ENCODE results near the gene MTMR3. TPM values are rescaled to one million over a fixed set of nuclear protein-coding genes. Genes with fewer than 3 reads are reported as not detected.

MTMR3 gene
- total and polyA plus RNA-seq, 2 of the 8 experiments (the other 6 are each of a cell fraction or from before 2014, with no cell fraction given) = 16.9 to 18.5 TPM

DNA sequence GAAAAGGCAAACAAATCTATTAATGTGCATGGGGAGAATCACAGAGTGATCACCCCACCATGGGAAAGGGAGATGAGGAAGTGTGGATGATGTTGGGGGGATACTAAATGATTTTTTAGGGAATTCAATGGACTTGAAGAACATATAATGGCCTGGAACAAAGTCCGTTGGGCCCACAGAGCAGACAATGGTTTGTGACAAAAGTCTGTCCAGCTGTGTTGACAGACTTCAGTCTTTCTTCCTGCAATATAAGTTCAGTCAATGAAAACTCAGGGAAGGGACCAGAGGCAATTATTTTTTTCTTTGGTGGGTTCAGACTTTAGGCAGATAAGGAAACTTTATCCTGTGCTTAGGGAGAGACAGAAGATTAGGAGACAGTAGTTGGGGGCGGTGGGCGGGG is 179.3 kb downstream of the MTMR3 start (continued):
- no peak for TF ChIP-seq ASH2L (IDR thresholded peaks at IDR 0.05; ENCODE audit: low read length)

- POLR2A ChIA-PET (ENCODE audit: partially characterized antibody) = no interaction called here
- H3K56ac ChIP-seq (replicated peaks; ENCODE audit: insufficient read length, low read depth, low read length) = no peak overlapping the region
- no peaks in the 10 kb centered on the region for H3K79me2 ChIP-seq (ENCODE audit: control insufficient read depth in 1 of 2, insufficient read depth in 2 of 2, low read length in 2 of 2)
- H2BK5ac ChIP-seq (ENCODE audit: low read depth, low read length) = no peak overlapping the region
- H2BK20ac ChIP-seq (ENCODE audit: low read length) = no peak overlapping the region
- peaks cover 2 to 6% of the 10 kb centered on the region in 2 experiments; a peak in 2 of 4 replicates for H3K9me3 ChIP-seq (ENCODE audit: insufficient read depth in 2 of 2, low read depth in 1 of 2, low read length in 1 of 2)
- no peak overlapping the region for H3K4me2 ChIP-seq (ENCODE audit: insufficient read depth in 1 of 2, low read depth in 2 of 2, low read length in 2 of 2)
- H3K18ac ChIP-seq (ENCODE audit: extremely low read depth, low read length) = no peak overlapping the region
- H3K4ac ChIP-seq (replicated peaks; ENCODE audit: insufficient read length, low read depth, low read length) = no peak overlapping the region
- DNase-seq (ENCODE audit: low read depth in 1 of 2, low spot score in 2 of 2) (no peak), FAIRE-seq (no peak)
- H3K79me1 ChIP-seq (ENCODE audit: low read depth, low read length) = no peaks in the 10 kb centered on the region
- H3K14ac ChIP-seq (ENCODE audit: insufficient read length) = no peak overlapping the region
- whole genome bisulfite sequencing, 2 experiments (ENCODE audit: extremely low coverage in 1 of 2, insufficient coverage in 1 of 2, insufficient read length in 1 of 2, insufficient replicate concordance in 2 of 2, low coverage in 1 of 2, low lambda C conversion rate in 2 of 2, missing lambda C conversion rate in 1 of 2) = 88% methylated on average over 1 of the region's 1 CpG; no CpG with 5 or more reads in 1 of the 2 experiments
- H2AK5ac ChIP-seq (ENCODE audit: low read depth, low read length) = no peak overlapping the region
- H2AFZ ChIP-seq (ENCODE audit: low read length) = no peak overlapping the region
- no peak overlapping the region for H2BK120ac ChIP-seq (replicated peaks; ENCODE audit: low read depth, low read length)
- no peaks in the 10 kb centered on the region for H3K36me3 ChIP-seq (ENCODE audit: control insufficient read depth in 2 of 4, insufficient read depth in 4 of 4, low read length in 3 of 4)
- no peak overlapping the region for H4K5ac ChIP-seq (ENCODE audit: insufficient read length, low read depth, low read length)
- H2BK12ac ChIP-seq (ENCODE audit: low read depth, low read length) = no peak overlapping the region
- no peaks in the 10 kb centered on the region for H3K23me2 ChIP-seq (ENCODE audit: low read depth, low read length)
- H3K27me3 ChIP-seq (replicated peaks in 1 of 4; ENCODE audit: control insufficient read depth in 3 of 4, extremely low read depth in 1 of 4, insufficient read depth in 3 of 4, low read length in 3 of 4) = no peaks in the 10 kb centered on the region
- TF ChIP-seq EP300 (IDR thresholded peaks at IDR 0.05; ENCODE audit: borderline replicate concordance in 1 of 2, low read depth in 2 of 2, low read length in 2 of 2) = no peak
- no peak for TF ChIP-seq CBX5 (IDR thresholded peaks at IDR 0.05; ENCODE audit: low read depth, low read length)
- TF ChIP-seq SIN3A (conservative IDR thresholded peaks at IDR 0.05 in 1 of 2, IDR thresholded peaks at IDR 0.05 in 1 of 2; ENCODE audit: low read depth in 1 of 2, low read length in 2 of 2) = no peak
- no peak for TF ChIP-seq HDAC6 (IDR thresholded peaks at IDR 0.05; ENCODE audit: low read depth, low read length)
- TF ChIP-seq, protein P1, sequence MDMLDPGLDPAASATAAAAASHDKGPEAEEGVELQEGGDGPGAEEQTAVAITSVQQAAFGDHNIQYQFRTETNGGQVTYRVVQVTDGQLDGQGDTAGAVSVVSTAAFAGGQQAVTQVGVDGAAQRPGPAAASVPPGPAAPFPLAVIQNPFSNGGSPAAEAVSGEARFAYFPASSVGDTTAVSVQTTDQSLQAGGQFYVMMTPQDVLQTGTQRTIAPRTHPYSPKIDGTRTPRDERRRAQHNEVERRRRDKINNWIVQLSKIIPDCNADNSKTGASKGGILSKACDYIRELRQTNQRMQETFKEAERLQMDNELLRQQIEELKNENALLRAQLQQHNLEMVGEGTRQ (IDR thresholded peaks at IDR 0.05; ENCODE audit: low read length) = no peak
- no peak for TF ChIP-seq JUN (IDR thresholded peaks at IDR 0.05; ENCODE audit: low read depth, low read length)
- no peak for TF ChIP-seq CREB1 (IDR thresholded peaks at IDR 0.05)
- TF ChIP-seq SP1 (IDR thresholded peaks at IDR 0.05; ENCODE audit: low read depth, low read length) = no peak
- TF ChIP-seq TBP (IDR thresholded peaks at IDR 0.05; ENCODE audit: low read depth, low read length) = no peak
- TF ChIP-seq KDM4A (IDR thresholded peaks at IDR 0.05; ENCODE audit: low read depth, low read length, severe bottlenecking) = no peak
- CTCF ChIA-PET (ENCODE audit: partially characterized antibody) = no interaction called here
- H2BK15ac ChIP-seq (ENCODE audit: low read length) = no peak overlapping the region
- no peak overlapping the region for H4K91ac ChIP-seq (replicated peaks; ENCODE audit: insufficient read length, low read length)
- H4K20me1 ChIP-seq (replicated peaks in 1 of 2; ENCODE audit: control insufficient read depth in 1 of 2, insufficient read depth in 2 of 2, low read length in 2 of 2) = no peaks in the 10 kb centered on the region
- H3K4me1 ChIP-seq (replicated peaks in 1 of 4; ENCODE audit: control insufficient read depth in 3 of 4, insufficient read depth in 4 of 4, low read length in 3 of 4) = no peaks in the 10 kb centered on the region
- no peak overlapping the region for H3K27ac ChIP-seq (ENCODE audit: low read depth, low read length)
- no peak overlapping the region for H3K23ac ChIP-seq (ENCODE audit: insufficient read length)
- no peak overlapping the region for H4K8ac ChIP-seq (ENCODE audit: extremely low read depth, insufficient read depth, low read length)
- no peak overlapping the region for H3K4me3 ChIP-seq (ENCODE audit: extremely low read depth in 1 of 4, insufficient read depth in 2 of 4, low read depth in 3 of 4, low read length in 4 of 4)
- no peak overlapping the region for H3K9ac ChIP-seq (replicated peaks in 1 of 4; ENCODE audit: extremely low read depth in 1 of 4, low read depth in 3 of 4, low read length in 3 of 4)
These were observed 180.0 kb downstream of the MTMR3 start for GRCh38 chr22:30062950-30063349.
